ENCODE data around the gene ACSM6.

Gene ACSM6

GRCh38 chr10:95193944-95194343 lies at the start of gene ACSM6:
TSS of gene ACSM6 (plus strand) at chr10:95194238. CDS start at chr10:95194486, 248 bp downstream.
- Histone ChIP-seq H3K27ac (peak within 1 kb of the TSS; percentile 68), H3K4me1 (ENCODE audit: control insufficient read depth in 1 of 2, insufficient read depth in 1 of 2, low read depth in 1 of 2, low read length in 1 of 2) (peaks cover 26 to 39% of the 10 kb centered on the region in 2 experiments), H3K9me3 (no peaks in the 10 kb centered on the region), H3K4me3 (ENCODE audit: low read depth in 1 of 2, low read length in 1 of 2) (no peak within 1 kb of the TSS), H3K27me3 (no peaks in the 10 kb centered on the region), H3K36me3 (no peaks in the 10 kb centered on the region)
- no peak for TF ChIP-seq CTCF (IDR thresholded peaks at IDR 0.05)

- H3K27ac ChIP-seq: no peak overlapping the region
- H3K4me1 ChIP-seq (ENCODE audit: control insufficient read depth in 1 of 2, insufficient read depth in 1 of 2, low read depth in 1 of 2, low read length in 1 of 2): no peaks in the 10 kb centered on the region
- no peaks in the 10 kb centered on the region for H3K36me3 ChIP-seq
- H3K9me3 ChIP-seq: no peaks in the 10 kb centered on the region
- TF ChIP-seq CTCF (IDR thresholded peaks at IDR 0.05): no peak
- H3K27me3 ChIP-seq: no peaks in the 10 kb centered on the region
- no peak overlapping the region for H3K4me3 ChIP-seq (ENCODE audit: low read depth in 1 of 2, low read length in 1 of 2)
These were observed 25.3 kb upstream of the ACSM6 start for GRCh38 chr10:95168694-95169093.

GRCh38 chr10:95169522-95169921 lies 24.5 kb upstream of the ACSM6 start:
- H3K27me3 ChIP-seq: no peaks in the 10 kb centered on the region
- no peaks in the 10 kb centered on the region for H3K36me3 ChIP-seq
- no peak for TF ChIP-seq CTCF (IDR thresholded peaks at IDR 0.05)
- H3K9me3 ChIP-seq: no peaks in the 10 kb centered on the region
- H3K4me1 ChIP-seq (ENCODE audit: control insufficient read depth in 1 of 2, insufficient read depth in 1 of 2, low read depth in 1 of 2, low read length in 1 of 2): no peaks in the 10 kb centered on the region
- no peak overlapping the region for H3K27ac ChIP-seq
- H3K4me3 ChIP-seq (ENCODE audit: low read depth in 1 of 2, low read length in 1 of 2): no peak overlapping the region

- Histone ChIP-seq H3K9me3 (no peaks in the 10 kb centered on the region), H3K4me1 (ENCODE audit: control insufficient read depth in 1 of 2, insufficient read depth in 1 of 2, low read depth in 1 of 2, low read length in 1 of 2) (no peaks in the 10 kb centered on the region), H3K4me3 (ENCODE audit: low read depth in 1 of 2, low read length in 1 of 2) (no peak overlapping the region), H3K36me3 (no peaks in the 10 kb centered on the region), H3K27ac (no peak overlapping the region), H3K27me3 (no peaks in the 10 kb centered on the region)
- no peak for TF ChIP-seq CTCF (IDR thresholded peaks at IDR 0.05)
These were observed 23.2 kb upstream of the ACSM6 start for GRCh38 chr10:95170790-95171189.

- H3K27me3 ChIP-seq: no peaks in the 10 kb centered on the region
- no peaks in the 10 kb centered on the region for H3K36me3 ChIP-seq
- H3K4me1 ChIP-seq (ENCODE audit: control insufficient read depth in 1 of 2, insufficient read depth in 1 of 2, low read depth in 1 of 2, low read length in 1 of 2): no peaks in the 10 kb centered on the region
- H3K4me3 ChIP-seq (ENCODE audit: low read depth in 1 of 2, low read length in 1 of 2): no peak overlapping the region
- no peak overlapping the region for H3K27ac ChIP-seq
- no peak for TF ChIP-seq CTCF (IDR thresholded peaks at IDR 0.05)
- no peaks in the 10 kb centered on the region for H3K9me3 ChIP-seq
These were observed 22.7 kb upstream of the ACSM6 start for GRCh38 chr10:95171336-95171735.

- no peaks in the 10 kb centered on the region for H3K36me3 ChIP-seq
- no peak overlapping the region for H3K4me3 ChIP-seq (ENCODE audit: low read depth in 1 of 2, low read length in 1 of 2)
- no peaks in the 10 kb centered on the region for H3K9me3 ChIP-seq
- H3K27me3 ChIP-seq: no peaks in the 10 kb centered on the region
- TF ChIP-seq CTCF (IDR thresholded peaks at IDR 0.05): no peak
- H3K27ac ChIP-seq: no peak overlapping the region
- no peaks in the 10 kb centered on the region for H3K4me1 ChIP-seq (ENCODE audit: control insufficient read depth in 1 of 2, insufficient read depth in 1 of 2, low read depth in 1 of 2, low read length in 1 of 2)
These were observed 21.2 kb upstream of the ACSM6 start for GRCh38 chr10:95172851-95173250.
